Neural cell (in vitro differentiated cells): ENCODE results near the gene DDX52. TPM values are rescaled to one million over a fixed set of nuclear protein-coding genes. Genes with fewer than 3 reads are reported as not detected.
"Not testable (repeated sequence)": the region's sequence is repeated elsewhere in the genome, so short reads cannot be mapped to it uniquely, and the experiment has no call there.

Experiments
- H2AFZ ChIP-seq: fragments of 200-600, 300-800 bp; sonication (generic), shearing (Covaris generic); 2 replicates; pipeline ENCODE4 v1.6.0; 2014; ENCODE audit warnings: low read depth, mild to moderate bottlenecking, antibody characterized with exemption, low read length, moderate library complexity
- H3F3A ChIP-seq: fragments of 200-600 bp; shearing (Covaris generic); 2 replicates; pipeline ENCODE4 v1.6.1; 2016; ENCODE audit warnings: mild to moderate bottlenecking, moderate library complexity, mixed read lengths, antibody characterized with exemption, low read length; ENCODE audit not compliant: insufficient read depth, poor library complexity, severe bottlenecking
- H3K27ac ChIP-seq: fragments of 200-600, 300-800 bp; sonication (generic), shearing (Covaris generic); 2 replicates; pipeline ENCODE4 v1.5.1; 2014; ENCODE audit warnings: mild to moderate bottlenecking, low read length, moderate library complexity
- H3K27me3 ChIP-seq: fragments of 300-800, 200-600 bp; sonication (generic), shearing (Covaris generic); 2 replicates; pipeline ENCODE4 v1.6.0; 2014; ENCODE audit warnings: mild to moderate bottlenecking, low read depth, low read length, moderate library complexity; ENCODE audit not compliant: insufficient read depth
- H3K36me3 ChIP-seq: fragments of 300-800, 200-600 bp; sonication (generic), shearing (Covaris generic); 2 replicates; pipeline ENCODE4 v1.5.1; 2014; ENCODE audit warnings: mild to moderate bottlenecking, antibody characterized with exemption, low read length, moderate library complexity; ENCODE audit not compliant: insufficient read depth
- H3K4me2 ChIP-seq: fragments of 300-800, 200-600 bp; sonication (generic), shearing (Covaris generic); 2 replicates; pipeline ENCODE4 v1.6.0; 2014; ENCODE audit warnings: mild to moderate bottlenecking, low read length
- H3K4me3 ChIP-seq: fragments of 300-800, 200-600 bp; sonication (generic), shearing (Covaris generic); 2 replicates; pipeline ENCODE4 v1.5.1; 2014; ENCODE audit warnings: mild to moderate bottlenecking, low read length, moderate library complexity
- H3K79me2 ChIP-seq: fragments of 200-600 bp; shearing (Covaris generic); replicated peaks from 2 replicates; pipeline ENCODE4 v1.6.0; 2014; ENCODE audit warnings: mild to moderate bottlenecking, low read length, moderate library complexity; ENCODE audit not compliant: insufficient read depth
- H3K9ac ChIP-seq: fragments of 300-800, 200-600 bp; sonication (generic), shearing (Covaris generic); 2 replicates; pipeline ENCODE4 v1.6.1; 2016; ENCODE audit warnings: mild to moderate bottlenecking, low read length, mixed read lengths
- H3K9me2 ChIP-seq: fragments of 200-600 bp; shearing (Covaris generic); 2 replicates; pipeline ENCODE4 v1.6.1; 2016; ENCODE audit warnings: mild to moderate bottlenecking, low read length, mixed read lengths; ENCODE audit not compliant: insufficient read depth
- H3K9me3 ChIP-seq: fragments of 200-600, 300-800 bp; sonication (generic), shearing (Covaris generic); 2 replicates; pipeline ENCODE4 v1.6.1; 2016; ENCODE audit warnings: mild to moderate bottlenecking, mixed run types, low read length, moderate library complexity, mixed read lengths
- H4K20me1 ChIP-seq: fragments of 200-600 bp; shearing (Covaris generic); 2 replicates; pipeline ENCODE4 v1.6.1; 2016; ENCODE audit warnings: mild to moderate bottlenecking, mixed run types; ENCODE audit not compliant: insufficient read depth
- EP300 ChIP-seq: fragments of 450-650 bp; conservative IDR thresholded peaks from 2 replicates; pipeline ENCODE4 v1.6.1; 2014; ENCODE audit warnings: antibody characterized with exemption, mild to moderate bottlenecking, moderate library complexity; ENCODE audit not compliant: poor library complexity, severe bottlenecking
- EZH2 ChIP-seq: fragments of 200-600, 300-800 bp; shearing (Covaris generic), sonication (generic); IDR thresholded peaks from 2 replicates; pipeline ENCODE4 v1.6.1; 2014; ENCODE audit warnings: antibody characterized with exemption, low read length, borderline replicate concordance, mild to moderate bottlenecking; ENCODE audit not compliant: insufficient read depth, poor library complexity, severe bottlenecking
- MXI1 ChIP-seq: fragments of 450-650 bp; conservative IDR thresholded peaks from 2 replicates; pipeline ENCODE4 v1.6.1; 2014; ENCODE audit warnings: antibody characterized with exemption, mild to moderate bottlenecking; ENCODE audit not compliant: poor library complexity, severe bottlenecking
- POLR2AphosphoS5 ChIP-seq: IDR thresholded peaks from 2 replicates; pipeline ENCODE4 v1.6.1; 2012
- RAD21 ChIP-seq: fragments of 450-650 bp; conservative IDR thresholded peaks from 2 replicates; pipeline ENCODE4 v1.6.1; 2014; ENCODE audit warnings: antibody characterized with exemption, mild to moderate bottlenecking, moderate library complexity
- SMC3 ChIP-seq: fragments of 450-650 bp; conservative IDR thresholded peaks from 2 replicates; pipeline ENCODE4 v1.6.1; 2014; ENCODE audit warnings: antibody characterized with exemption, mild to moderate bottlenecking, moderate library complexity; ENCODE audit not compliant: poor library complexity
- TAF1 ChIP-seq: IDR thresholded peaks from 2 replicates; pipeline ENCODE4 v1.6.1; 2012; ENCODE audit warnings: low read depth
- polyA plus RNA-seq: library from polyadenylated mRNA; depleted of rRNA; stranded (reverse); fragments of >200 nt; gene quantifications from 2 replicates; pipeline ENCODE4 v1.2.3, GENCODE V29; 2014
- TF ChIP-seq, protein P1 (sequence below): fragments of 450-650 bp; IDR thresholded peaks from 2 replicates; pipeline ENCODE4 v1.5.1; 2014; ENCODE audit warnings: antibody characterized with exemption, mild to moderate bottlenecking, moderate library complexity; ENCODE audit not compliant: poor library complexity, severe bottlenecking
- TF ChIP-seq, protein P2 (sequence below): IDR thresholded peaks from 2 replicates; pipeline ENCODE4 v1.6.1; 2012; ENCODE audit warnings: borderline replicate concordance

Gene DDX52
- polyA plus RNA-seq, 1 donor from 2014 or later, result 29.7 TPM

DNA sequence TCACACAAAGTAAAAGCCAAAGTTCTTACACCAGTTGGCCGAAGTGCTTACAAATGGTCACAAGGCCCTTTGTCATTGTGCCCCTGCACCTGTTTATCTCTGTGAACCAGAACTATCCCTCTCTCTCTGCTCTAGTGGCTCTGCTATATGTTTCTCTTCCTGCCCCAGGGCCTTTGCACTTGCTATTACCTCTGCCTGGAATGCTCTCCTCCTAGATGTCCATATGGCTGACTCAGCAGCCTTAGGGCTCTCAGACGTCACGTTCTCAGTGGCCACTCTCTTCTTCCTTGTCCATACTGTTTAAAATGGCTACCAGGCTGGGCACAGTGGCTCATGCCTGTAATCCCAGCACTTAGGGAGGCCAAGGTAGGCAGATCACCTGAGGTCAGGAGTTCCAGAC is 38.8 kb upstream of the DDX52 start:
- H3F3A ChIP-seq, result no peaks in the 10 kb centered on the region
- H3K36me3 ChIP-seq, result no peaks in the 10 kb centered on the region
- H3K9ac ChIP-seq, result no peak overlapping the region
- no peak for TF ChIP-seq TAF1
- TF ChIP-seq, protein P1, sequence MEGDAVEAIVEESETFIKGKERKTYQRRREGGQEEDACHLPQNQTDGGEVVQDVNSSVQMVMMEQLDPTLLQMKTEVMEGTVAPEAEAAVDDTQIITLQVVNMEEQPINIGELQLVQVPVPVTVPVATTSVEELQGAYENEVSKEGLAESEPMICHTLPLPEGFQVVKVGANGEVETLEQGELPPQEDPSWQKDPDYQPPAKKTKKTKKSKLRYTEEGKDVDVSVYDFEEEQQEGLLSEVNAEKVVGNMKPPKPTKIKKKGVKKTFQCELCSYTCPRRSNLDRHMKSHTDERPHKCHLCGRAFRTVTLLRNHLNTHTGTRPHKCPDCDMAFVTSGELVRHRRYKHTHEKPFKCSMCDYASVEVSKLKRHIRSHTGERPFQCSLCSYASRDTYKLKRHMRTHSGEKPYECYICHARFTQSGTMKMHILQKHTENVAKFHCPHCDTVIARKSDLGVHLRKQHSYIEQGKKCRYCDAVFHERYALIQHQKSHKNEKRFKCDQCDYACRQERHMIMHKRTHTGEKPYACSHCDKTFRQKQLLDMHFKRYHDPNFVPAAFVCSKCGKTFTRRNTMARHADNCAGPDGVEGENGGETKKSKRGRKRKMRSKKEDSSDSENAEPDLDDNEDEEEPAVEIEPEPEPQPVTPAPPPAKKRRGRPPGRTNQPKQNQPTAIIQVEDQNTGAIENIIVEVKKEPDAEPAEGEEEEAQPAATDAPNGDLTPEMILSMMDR, result no peak
- no peak for TF ChIP-seq EZH2
- TF ChIP-seq RAD21, result no peak
- TF ChIP-seq SMC3, result no peak
- TF ChIP-seq, protein P2, sequence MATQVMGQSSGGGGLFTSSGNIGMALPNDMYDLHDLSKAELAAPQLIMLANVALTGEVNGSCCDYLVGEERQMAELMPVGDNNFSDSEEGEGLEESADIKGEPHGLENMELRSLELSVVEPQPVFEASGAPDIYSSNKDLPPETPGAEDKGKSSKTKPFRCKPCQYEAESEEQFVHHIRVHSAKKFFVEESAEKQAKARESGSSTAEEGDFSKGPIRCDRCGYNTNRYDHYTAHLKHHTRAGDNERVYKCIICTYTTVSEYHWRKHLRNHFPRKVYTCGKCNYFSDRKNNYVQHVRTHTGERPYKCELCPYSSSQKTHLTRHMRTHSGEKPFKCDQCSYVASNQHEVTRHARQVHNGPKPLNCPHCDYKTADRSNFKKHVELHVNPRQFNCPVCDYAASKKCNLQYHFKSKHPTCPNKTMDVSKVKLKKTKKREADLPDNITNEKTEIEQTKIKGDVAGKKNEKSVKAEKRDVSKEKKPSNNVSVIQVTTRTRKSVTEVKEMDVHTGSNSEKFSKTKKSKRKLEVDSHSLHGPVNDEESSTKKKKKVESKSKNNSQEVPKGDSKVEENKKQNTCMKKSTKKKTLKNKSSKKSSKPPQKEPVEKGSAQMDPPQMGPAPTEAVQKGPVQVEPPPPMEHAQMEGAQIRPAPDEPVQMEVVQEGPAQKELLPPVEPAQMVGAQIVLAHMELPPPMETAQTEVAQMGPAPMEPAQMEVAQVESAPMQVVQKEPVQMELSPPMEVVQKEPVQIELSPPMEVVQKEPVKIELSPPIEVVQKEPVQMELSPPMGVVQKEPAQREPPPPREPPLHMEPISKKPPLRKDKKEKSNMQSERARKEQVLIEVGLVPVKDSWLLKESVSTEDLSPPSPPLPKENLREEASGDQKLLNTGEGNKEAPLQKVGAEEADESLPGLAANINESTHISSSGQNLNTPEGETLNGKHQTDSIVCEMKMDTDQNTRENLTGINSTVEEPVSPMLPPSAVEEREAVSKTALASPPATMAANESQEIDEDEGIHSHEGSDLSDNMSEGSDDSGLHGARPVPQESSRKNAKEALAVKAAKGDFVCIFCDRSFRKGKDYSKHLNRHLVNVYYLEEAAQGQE, result no peak
- TF ChIP-seq MXI1, result no peak
- no peak for TF ChIP-seq POLR2AphosphoS5
- no peak for TF ChIP-seq EP300
- no peak overlapping the region for H3K27ac ChIP-seq
- H3K9me3 ChIP-seq, result peaks cover 3% of the 10 kb centered on the region
- no peaks in the 10 kb centered on the region for H3K79me2 ChIP-seq
- H4K20me1 ChIP-seq, result no peaks in the 10 kb centered on the region
- no peaks in the 10 kb centered on the region for H3K9me2 ChIP-seq
- no peak overlapping the region for H3K4me3 ChIP-seq
- no peak overlapping the region for H2AFZ ChIP-seq
- no peak overlapping the region for H3K4me2 ChIP-seq
- H3K27me3 ChIP-seq, result no peaks in the 10 kb centered on the region

- H2AFZ ChIP-seq, H3K4me3 ChIP-seq: not testable (repeated sequence)
Observed at GRCh38 chr17:37679995-37680394, 36.7 kb upstream of the DDX52 start.

DNA sequence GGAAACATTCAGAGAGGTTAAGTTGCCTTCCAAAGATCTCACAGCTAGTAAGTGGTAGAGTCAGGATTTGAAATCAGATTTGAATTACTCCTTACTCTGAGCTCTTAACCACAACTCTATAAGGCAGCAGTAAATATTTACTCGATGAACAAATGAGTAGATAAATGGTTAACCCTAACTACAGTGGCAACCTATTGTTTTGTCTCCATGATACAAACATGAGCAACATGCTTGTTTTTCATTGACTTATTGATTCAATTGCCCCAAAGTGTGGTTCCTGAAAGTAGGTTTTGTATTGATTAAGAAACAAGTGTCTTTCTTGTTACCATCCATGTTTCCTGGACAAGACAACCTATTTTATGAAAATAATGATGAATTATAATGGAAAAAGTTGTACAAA is 34.8 kb upstream of the DDX52 start:
- Histone ChIP-seq H3K4me2 (no peak overlapping the region), H3K9me2 (no peaks in the 10 kb centered on the region), H4K20me1 (no peaks in the 10 kb centered on the region), H3K79me2 (no peaks in the 10 kb centered on the region), H3K27ac (no peak overlapping the region), H2AFZ (no peak overlapping the region), H3K9ac (no peak overlapping the region), H3K36me3 (no peaks in the 10 kb centered on the region), H3K27me3 (no peaks in the 10 kb centered on the region), H3K4me3 (no peak overlapping the region), H3F3A (no peaks in the 10 kb centered on the region), H3K9me3 (no peaks in the 10 kb centered on the region)
- TF ChIP-seq MXI1 (no peak), EZH2 (no peak), POLR2AphosphoS5 (no peak), RAD21 (no peak), TAF1 (no peak), SMC3 (no peak), EP300 (no peak)
- TF ChIP-seq, protein P1, result no peak
- TF ChIP-seq, protein P2, result no peak

More at GRCh38 chr17:37679995-37680394, 36.7 kb upstream of the DDX52 start:
- H3K27me3 ChIP-seq, H3K36me3 ChIP-seq, H3K4me2 ChIP-seq, H4K20me1 ChIP-seq, H3K79me2 ChIP-seq, H3K9me3 ChIP-seq, H3K27ac ChIP-seq, H3K9me2 ChIP-seq, H3F3A ChIP-seq, H3K9ac ChIP-seq: not testable (repeated sequence)
